Progenitor cell of endocrine pancreas (in vitro differentiated cells): ENCODE measurements around the gene CNPY4. TPM values are rescaled to one million over a fixed set of nuclear protein-coding genes. Genes with fewer than 3 reads are reported as not detected.

ENCODE experiments used
- DNase-seq: peaks from one replicate; pipeline ENCODE4 v3.0.0; 2021; ENCODE audit warnings: low spot score; ENCODE audit not compliant: unreplicated experiment
- H3K27ac Mint-ChIP-seq: 2 replicates; pipeline ENCODE4 v1.8.0; 2021; ENCODE audit warnings: mild to moderate bottlenecking, moderate library complexity, mixed read lengths
- H3K27me3 Mint-ChIP-seq: 2 replicates; pipeline ENCODE4 v1.8.0; 2021; ENCODE audit warnings: mixed read lengths
- H3K36me3 Mint-ChIP-seq: 2 replicates; pipeline ENCODE4 v1.8.0; 2022; ENCODE audit warnings: mixed read lengths; ENCODE audit not compliant: insufficient read depth
- H3K4me1 Mint-ChIP-seq: 2 replicates; pipeline ENCODE4 v1.8.0; 2021; ENCODE audit warnings: low read depth, mixed read lengths
- H3K4me3 Mint-ChIP-seq: 2 replicates; pipeline ENCODE4 v1.8.0; 2021; ENCODE audit warnings: low read depth, mild to moderate bottlenecking, moderate library complexity, mixed read lengths
- H3K9me3 Mint-ChIP-seq: 2 replicates; pipeline ENCODE4 v1.8.0; 2021; ENCODE audit warnings: low read depth, mixed read lengths
- total RNA-seq: library from RNA; stranded (reverse); gene quantifications from 2 replicates; pipeline ENCODE4 v1.2.1, GENCODE V29; 2021
- TF ChIP-seq, protein P1 (sequence below): fragments of 200-600 bp; sonication (generic); IDR thresholded peaks from one replicate; pipeline ENCODE4 v1.5.0; 2021; ENCODE audit warnings: antibody characterized with exemption, mild to moderate bottlenecking; ENCODE audit not compliant: unreplicated experiment

Gene CNPY4
- total RNA-seq, 1 donor from 2014 or later: 25.5 TPM

- Mint-ChIP-seq H3K27ac (no peak overlapping the region), H3K4me1 (peaks cover 7% of the 10 kb centered on the region), H3K9me3 (no peaks in the 10 kb centered on the region), H3K36me3 (peaks cover 7% of the 10 kb centered on the region), H3K4me3 (no peak overlapping the region), H3K27me3 (no peaks in the 10 kb centered on the region)
- no peak for DNase-seq
- TF ChIP-seq, protein P1, sequence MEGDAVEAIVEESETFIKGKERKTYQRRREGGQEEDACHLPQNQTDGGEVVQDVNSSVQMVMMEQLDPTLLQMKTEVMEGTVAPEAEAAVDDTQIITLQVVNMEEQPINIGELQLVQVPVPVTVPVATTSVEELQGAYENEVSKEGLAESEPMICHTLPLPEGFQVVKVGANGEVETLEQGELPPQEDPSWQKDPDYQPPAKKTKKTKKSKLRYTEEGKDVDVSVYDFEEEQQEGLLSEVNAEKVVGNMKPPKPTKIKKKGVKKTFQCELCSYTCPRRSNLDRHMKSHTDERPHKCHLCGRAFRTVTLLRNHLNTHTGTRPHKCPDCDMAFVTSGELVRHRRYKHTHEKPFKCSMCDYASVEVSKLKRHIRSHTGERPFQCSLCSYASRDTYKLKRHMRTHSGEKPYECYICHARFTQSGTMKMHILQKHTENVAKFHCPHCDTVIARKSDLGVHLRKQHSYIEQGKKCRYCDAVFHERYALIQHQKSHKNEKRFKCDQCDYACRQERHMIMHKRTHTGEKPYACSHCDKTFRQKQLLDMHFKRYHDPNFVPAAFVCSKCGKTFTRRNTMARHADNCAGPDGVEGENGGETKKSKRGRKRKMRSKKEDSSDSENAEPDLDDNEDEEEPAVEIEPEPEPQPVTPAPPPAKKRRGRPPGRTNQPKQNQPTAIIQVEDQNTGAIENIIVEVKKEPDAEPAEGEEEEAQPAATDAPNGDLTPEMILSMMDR: no peak
Observed at GRCh38 chr7:100115026-100115425, 4.4 kb upstream of the CNPY4 start.

- Mint-ChIP-seq H3K27ac (peak overlapping the region; percentile 100), H3K4me3 (peak overlapping the region; percentile 93), H3K4me1 (peaks cover 14% of the 10 kb centered on the region), H3K36me3 (peaks cover 2% of the 10 kb centered on the region), H3K27me3 (no peaks in the 10 kb centered on the region), H3K9me3 (no peaks in the 10 kb centered on the region)
- TF ChIP-seq, protein P1: no peak
- no peak for DNase-seq
Observed at GRCh38 chr7:100118388-100119071, 904 bp upstream of the CNPY4 start.

- no peaks in the 10 kb centered on the region for H3K27me3 Mint-ChIP-seq
- H3K4me1 Mint-ChIP-seq: peaks cover 14% of the 10 kb centered on the region
- peak overlapping the region; percentile 93 for H3K4me3 Mint-ChIP-seq
- H3K36me3 Mint-ChIP-seq: peaks cover 2% of the 10 kb centered on the region
- H3K27ac Mint-ChIP-seq: peak overlapping the region; percentile 100
- TF ChIP-seq, protein P1: no peak
- H3K9me3 Mint-ChIP-seq: no peaks in the 10 kb centered on the region
- DNase-seq: no peak
Observed at GRCh38 chr7:100119970-100120732, 717 bp downstream of the CNPY4 start.

GRCh38 chr7:100120733-100121036 is 1.3 kb downstream of the CNPY4 start:
- TF ChIP-seq, protein P1: no peak
- DNase-seq: no peak
- peak overlapping the region; percentile 100 for H3K27ac Mint-ChIP-seq

GRCh38 chr7:100122067-100122466 is 2.6 kb downstream of the CNPY4 start:
- H3K36me3 Mint-ChIP-seq: no peaks in the 10 kb centered on the region
- H3K27me3 Mint-ChIP-seq: no peaks in the 10 kb centered on the region
- TF ChIP-seq, protein P1: no peak
- peaks cover 18% of the 10 kb centered on the region for H3K4me1 Mint-ChIP-seq
- H3K27ac Mint-ChIP-seq: peak overlapping the region; percentile 65
- no peak for DNase-seq
- H3K4me3 Mint-ChIP-seq: no peak overlapping the region
- no peaks in the 10 kb centered on the region for H3K9me3 Mint-ChIP-seq

More at GRCh38 chr7:100120733-100121036, 1.3 kb downstream of the CNPY4 start:
- H3K4me3 Mint-ChIP-seq: peak overlapping the region; percentile 93
- H3K9me3 Mint-ChIP-seq: no peaks in the 10 kb centered on the region
- H3K27me3 Mint-ChIP-seq: no peaks in the 10 kb centered on the region
- peaks cover 2% of the 10 kb centered on the region for H3K36me3 Mint-ChIP-seq
- H3K4me1 Mint-ChIP-seq: peaks cover 14% of the 10 kb centered on the region
